H1 (cell line): ENCODE results near the gene CYP2W1. TPM values are rescaled to one million over a fixed set of nuclear protein-coding genes. Genes with fewer than 3 reads are reported as not detected.

Experiments
- RAD21 ChIP-seq, 2 experiments: IDR thresholded peaks in 1 of 2; conservative IDR thresholded peaks in 1 of 2; 2 replicates each; pipeline ENCODE4 v1.6.1; 2011; ENCODE audit warnings: low read depth in 2 of 2, low read length in 2 of 2, improper control_type of control experiment in 1 of 2, inconsistent platforms in 1 of 2, mild to moderate bottlenecking in 1 of 2, moderate library complexity in 1 of 2
- polyA plus RNA-seq, 7 experiments: library from polyadenylated mRNA; depleted of rRNA in 3 of 7; stranded (reverse) in 5 of 7; unstranded in 2 of 7; fragments of >200 nt in 5 of 7; fragments of 200-250 nt in 2 of 7; gene quantifications; 1 replicate in 5 of 7; 2 replicates in 1 of 7; 4 replicates in 1 of 7; pipeline versions ENCODE4 v1.2.1 to v1.2.3, GENCODE V29; 2011 to 2013; ENCODE audit warnings: missing spikeins in 2 of 7, mixed read lengths in 2 of 7
- total RNA-seq: library from RNA; stranded (reverse); fragmentation: NEBNext Ultra II Directional; extraction: Animal tissue kit (Norgen Biotek cat#: 25700); gene quantifications from 2 replicates; pipeline ENCODE4 v1.2.1, GENCODE V29; 2021

Gene CYP2W1
- total and polyA plus RNA-seq, 2 of the 8 experiments (the other 6 are each of a cell fraction or from before 2014, with no cell fraction given), result not detected

DNA sequence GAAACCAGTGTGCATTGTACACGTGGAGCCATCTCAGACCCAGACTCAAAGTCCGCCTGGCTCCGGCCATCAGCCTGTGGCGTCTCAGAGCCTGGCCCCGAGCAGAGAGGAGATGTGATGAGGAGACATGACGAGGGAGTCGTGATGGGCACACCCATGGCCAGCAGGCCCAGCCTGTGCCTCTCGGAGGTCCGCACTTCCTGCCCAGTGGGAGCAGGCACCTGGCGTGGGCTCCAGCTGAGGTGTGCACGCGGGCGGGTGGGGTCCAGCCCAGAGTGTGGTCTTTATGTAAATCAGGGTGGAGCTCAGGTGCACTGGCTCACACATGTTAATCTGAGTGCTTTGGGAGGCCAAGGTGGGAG lies 35.3 kb downstream of the CYP2W1 start (continued):
- no peak for TF ChIP-seq RAD21 (IDR thresholded peaks at IDR 0.05 in 1 of 2, conservative IDR thresholded peaks at IDR 0.05 in 1 of 2; ENCODE audit: low read depth in 2 of 2, low read length in 2 of 2)
